Measurements from ENCODE around the gene NUF2.

Gene NUF2

GRCh38 chr1:163300568-163300967, 21.2 kb upstream of the NUF2 start:
- Histone ChIP-seq H4K91ac (ENCODE audit: low read depth, low read length, poor library complexity) (no peak overlapping the region), H2BK12ac (ENCODE audit: low read length) (no peak overlapping the region), H3K18ac (ENCODE audit: low read length) (no peak overlapping the region), H2BK15ac (ENCODE audit: low read length) (no peak overlapping the region), H3K9ac (ENCODE audit: low read depth, low read length, poor library complexity) (no peak overlapping the region), H3K27me3 (ENCODE audit: control insufficient read depth in 3 of 3, insufficient read depth in 3 of 3, low read depth in 1 of 3, low read length in 3 of 3) (no peaks in the 10 kb centered on the region), H3K4me2 (ENCODE audit: insufficient read depth, low read length, poor library complexity, severe bottlenecking) (no peak overlapping the region), H4K8ac (ENCODE audit: low read depth, low read length) (no peak overlapping the region), H3K9me3 (replicated peaks in 1 of 2; ENCODE audit: control insufficient read depth in 2 of 2, insufficient read depth in 1 of 2, low read depth in 1 of 2, low read length in 2 of 2) (no peaks in the 10 kb centered on the region), H3K4ac (ENCODE audit: low read length) (no peak overlapping the region), H3K23ac (ENCODE audit: low read depth, low read length, poor library complexity) (no peak overlapping the region), H2AK5ac (ENCODE audit: low read depth, low read length) (no peak overlapping the region), H2AFZ (ENCODE audit: low read length) (no peak overlapping the region), H3K4me3 (ENCODE audit: low read length in 2 of 2) (no peak overlapping the region), H3K4me1 (ENCODE audit: control insufficient read depth in 2 of 2, insufficient read depth in 1 of 2, low read depth in 1 of 2, low read length in 2 of 2) (peaks cover 0 to 4% of the 10 kb centered on the region in 2 donors), H2BK5ac (ENCODE audit: low read length) (no peak overlapping the region), H3K14ac (ENCODE audit: low read length) (no peak overlapping the region), H3K27ac (replicated peaks; ENCODE audit: low read length) (no peak overlapping the region), H2BK120ac (ENCODE audit: low read depth, low read length) (no peak overlapping the region), H3K36me3 (replicated peaks in 1 of 2; ENCODE audit: control insufficient read depth in 2 of 2, insufficient read depth in 2 of 2, low read length in 2 of 2) (peaks cover 3 to 30% of the 10 kb centered on the region in 2 donors), H3K79me1 (ENCODE audit: low read depth, low read length) (no peaks in the 10 kb centered on the region)
- no peak for DNase-seq (ENCODE audit: low spot score)
- no CpG with 5 or more reads among the region's 4 CpGs for WGBS, 2 donors (ENCODE audit: extremely low coverage in 2 of 2, insufficient read length in 2 of 2, insufficient replicate concordance in 1 of 2)

- H2BK12ac ChIP-seq (ENCODE audit: low read length) = no peak overlapping the region
- H4K91ac ChIP-seq (ENCODE audit: low read depth, low read length, poor library complexity) = no peak overlapping the region
- no CpG with 5 or more reads among the region's 5 CpGs for WGBS, 2 donors (ENCODE audit: extremely low coverage in 2 of 2, insufficient read length in 2 of 2, insufficient replicate concordance in 1 of 2)
- no peak overlapping the region for H2BK15ac ChIP-seq (ENCODE audit: low read length)
- H3K4me1 ChIP-seq (ENCODE audit: control insufficient read depth in 2 of 2, insufficient read depth in 1 of 2, low read depth in 1 of 2, low read length in 2 of 2) = no peaks in the 10 kb centered on the region
- no peaks in the 10 kb centered on the region for H3K79me1 ChIP-seq (ENCODE audit: low read depth, low read length)
- H3K27me3 ChIP-seq (ENCODE audit: control insufficient read depth in 3 of 3, insufficient read depth in 3 of 3, low read depth in 1 of 3, low read length in 3 of 3) = no peaks in the 10 kb centered on the region
- no peak overlapping the region for H3K4me3 ChIP-seq (ENCODE audit: low read length in 2 of 2)
- H3K9me3 ChIP-seq (replicated peaks in 1 of 2; ENCODE audit: control insufficient read depth in 2 of 2, insufficient read depth in 1 of 2, low read depth in 1 of 2, low read length in 2 of 2) = no peaks in the 10 kb centered on the region
- H3K23ac ChIP-seq (ENCODE audit: low read depth, low read length, poor library complexity) = no peak overlapping the region
- no peak overlapping the region for H2BK5ac ChIP-seq (ENCODE audit: low read length)
- H3K4ac ChIP-seq (ENCODE audit: low read length) = no peak overlapping the region
- H3K18ac ChIP-seq (ENCODE audit: low read length) = no peak overlapping the region
- H2BK120ac ChIP-seq (ENCODE audit: low read depth, low read length) = no peak overlapping the region
- H4K8ac ChIP-seq (ENCODE audit: low read depth, low read length) = no peak overlapping the region
- H3K27ac ChIP-seq (replicated peaks; ENCODE audit: low read length) = no peak overlapping the region
- no peak for DNase-seq (ENCODE audit: low spot score)
- H2AFZ ChIP-seq (ENCODE audit: low read length) = no peak overlapping the region
- H3K9ac ChIP-seq (ENCODE audit: low read depth, low read length, poor library complexity) = no peak overlapping the region
- H3K36me3 ChIP-seq (replicated peaks in 1 of 2; ENCODE audit: control insufficient read depth in 2 of 2, insufficient read depth in 2 of 2, low read length in 2 of 2) = peaks cover 3 to 30% of the 10 kb centered on the region in 2 donors
- H2AK5ac ChIP-seq (ENCODE audit: low read depth, low read length) = no peak overlapping the region
- H3K4me2 ChIP-seq (ENCODE audit: insufficient read depth, low read length, poor library complexity, severe bottlenecking) = no peak overlapping the region
- H3K14ac ChIP-seq (ENCODE audit: low read length) = no peak overlapping the region
Observed at GRCh38 chr1:163303561-163303960, 18.2 kb upstream of the NUF2 start.

- DNase-seq (ENCODE audit: low spot score) = no peak
- no peaks in the 10 kb centered on the region for H3K79me1 ChIP-seq (ENCODE audit: low read depth, low read length)
- no peak overlapping the region for H2AFZ ChIP-seq (ENCODE audit: low read length)
- H3K4me2 ChIP-seq (ENCODE audit: insufficient read depth, low read length, poor library complexity, severe bottlenecking) = no peak overlapping the region
- H4K91ac ChIP-seq (ENCODE audit: low read depth, low read length, poor library complexity) = no peak overlapping the region
- no peak overlapping the region for H4K8ac ChIP-seq (ENCODE audit: low read depth, low read length)
- H3K4me3 ChIP-seq (ENCODE audit: low read length in 2 of 2) = no peak overlapping the region
- H2BK12ac ChIP-seq (ENCODE audit: low read length) = no peak overlapping the region
- H3K23ac ChIP-seq (ENCODE audit: low read depth, low read length, poor library complexity) = no peak overlapping the region
- no peak overlapping the region for H3K9ac ChIP-seq (ENCODE audit: low read depth, low read length, poor library complexity)
- WGBS, 2 donors (ENCODE audit: extremely low coverage in 2 of 2, insufficient read length in 2 of 2, insufficient replicate concordance in 1 of 2) = no CpG with 5 or more reads among the region's 1 CpG
- H3K27me3 ChIP-seq (ENCODE audit: control insufficient read depth in 3 of 3, insufficient read depth in 3 of 3, low read depth in 1 of 3, low read length in 3 of 3) = no peaks in the 10 kb centered on the region
- no peaks in the 10 kb centered on the region for H3K9me3 ChIP-seq (replicated peaks in 1 of 2; ENCODE audit: control insufficient read depth in 2 of 2, insufficient read depth in 1 of 2, low read depth in 1 of 2, low read length in 2 of 2)
- H2BK5ac ChIP-seq (ENCODE audit: low read length) = no peak overlapping the region
- no peak overlapping the region for H2BK120ac ChIP-seq (ENCODE audit: low read depth, low read length)
- no peak overlapping the region for H2AK5ac ChIP-seq (ENCODE audit: low read depth, low read length)
- no peak overlapping the region for H3K4ac ChIP-seq (ENCODE audit: low read length)
- H2BK15ac ChIP-seq (ENCODE audit: low read length) = no peak overlapping the region
- peaks cover 3 to 23% of the 10 kb centered on the region in 2 donors for H3K36me3 ChIP-seq (replicated peaks in 1 of 2; ENCODE audit: control insufficient read depth in 2 of 2, insufficient read depth in 2 of 2, low read length in 2 of 2)
- H3K14ac ChIP-seq (ENCODE audit: low read length) = no peak overlapping the region
- H3K4me1 ChIP-seq (ENCODE audit: control insufficient read depth in 2 of 2, insufficient read depth in 1 of 2, low read depth in 1 of 2, low read length in 2 of 2) = no peaks in the 10 kb centered on the region
- H3K18ac ChIP-seq (ENCODE audit: low read length) = no peak overlapping the region
- H3K27ac ChIP-seq (replicated peaks; ENCODE audit: low read length) = no peak overlapping the region
Observed at GRCh38 chr1:163305441-163305840, 16.3 kb upstream of the NUF2 start.

- H3K79me1 ChIP-seq (ENCODE audit: low read depth, low read length) = no peaks in the 10 kb centered on the region
- H3K4me2 ChIP-seq (ENCODE audit: insufficient read depth, low read length, poor library complexity, severe bottlenecking) = no peak overlapping the region
- no peak for DNase-seq (ENCODE audit: low spot score)
- no peak overlapping the region for H2BK12ac ChIP-seq (ENCODE audit: low read length)
- no peak overlapping the region for H3K18ac ChIP-seq (ENCODE audit: low read length)
- no peak overlapping the region for H2BK5ac ChIP-seq (ENCODE audit: low read length)
- no peaks in the 10 kb centered on the region for H3K9me3 ChIP-seq (replicated peaks in 1 of 2; ENCODE audit: control insufficient read depth in 2 of 2, insufficient read depth in 1 of 2, low read depth in 1 of 2, low read length in 2 of 2)
- H2BK120ac ChIP-seq (ENCODE audit: low read depth, low read length) = no peak overlapping the region
- H2AFZ ChIP-seq (ENCODE audit: low read length) = no peak overlapping the region
- no peak overlapping the region for H3K27ac ChIP-seq (replicated peaks; ENCODE audit: low read length)
- no peak overlapping the region for H3K23ac ChIP-seq (ENCODE audit: low read depth, low read length, poor library complexity)
- no peaks in the 10 kb centered on the region for H3K27me3 ChIP-seq (ENCODE audit: control insufficient read depth in 3 of 3, insufficient read depth in 3 of 3, low read depth in 1 of 3, low read length in 3 of 3)
- H2BK15ac ChIP-seq (ENCODE audit: low read length) = no peak overlapping the region
- H3K36me3 ChIP-seq (replicated peaks in 1 of 2; ENCODE audit: control insufficient read depth in 2 of 2, insufficient read depth in 2 of 2, low read length in 2 of 2) = peaks cover 3 to 17% of the 10 kb centered on the region in 2 donors
- H4K8ac ChIP-seq (ENCODE audit: low read depth, low read length) = no peak overlapping the region
- H3K4me3 ChIP-seq (ENCODE audit: low read length in 2 of 2) = no peak overlapping the region
- no peak overlapping the region for H3K4ac ChIP-seq (ENCODE audit: low read length)
- no peak overlapping the region for H2AK5ac ChIP-seq (ENCODE audit: low read depth, low read length)
- no peak overlapping the region for H3K9ac ChIP-seq (ENCODE audit: low read depth, low read length, poor library complexity)
- no CpG with 5 or more reads among the region's 5 CpGs for WGBS, 2 donors (ENCODE audit: extremely low coverage in 2 of 2, insufficient read length in 2 of 2, insufficient replicate concordance in 1 of 2)
- H3K4me1 ChIP-seq (ENCODE audit: control insufficient read depth in 2 of 2, insufficient read depth in 1 of 2, low read depth in 1 of 2, low read length in 2 of 2) = no peaks in the 10 kb centered on the region
- no peak overlapping the region for H3K14ac ChIP-seq (ENCODE audit: low read length)
- no peak overlapping the region for H4K91ac ChIP-seq (ENCODE audit: low read depth, low read length, poor library complexity)
Observed at GRCh38 chr1:163307479-163308171, 14.1 kb upstream of the NUF2 start.
